GM12878 (cell line): Measurements from ENCODE around the gene EGFR. TPM values are rescaled to one million over a fixed set of nuclear protein-coding genes. Genes with fewer than 3 reads are reported as not detected.

Experiments used
- BCL11A ChIP-seq: IDR thresholded peaks from 2 replicates; pipeline ENCODE4 v1.6.1; 2011; ENCODE audit warnings: low read depth, low read length
- BHLHE40 ChIP-seq, 2 experiments: fragments of 450-650 bp in 1 of 2; IDR thresholded peaks; 2 replicates each; pipeline ENCODE4 v1.6.1; 2011 to 2017; ENCODE audit warnings: low read depth in 2 of 2, borderline replicate concordance in 1 of 2, improper control_type of control experiment in 1 of 2, low read length in 1 of 2, mild to moderate bottlenecking in 1 of 2
- CBFB ChIP-seq: IDR thresholded peaks from 2 replicates; pipeline ENCODE4 v1.6.1; 2016; ENCODE audit warnings: antibody characterized with exemption, low read depth
- CBX5 ChIP-seq: sonication (generic); IDR thresholded peaks from 2 replicates; pipeline ENCODE4 v1.6.1; 2016; ENCODE audit warnings: low read depth, moderate library complexity, mild to moderate bottlenecking, inconsistent platforms
- CHD1 ChIP-seq: IDR thresholded peaks from 2 replicates; pipeline ENCODE4 v1.6.1; 2012; ENCODE audit warnings: low read depth, low read length, improper control_type of control experiment
- DPF2 ChIP-seq: fragments of 450-650 bp; IDR thresholded peaks from 2 replicates; pipeline ENCODE4 v1.6.1; 2017; ENCODE audit warnings: mild to moderate bottlenecking
- ETV6 ChIP-seq, 2 experiments: fragments of 450-650 bp in 1 of 2; IDR thresholded peaks in 1 of 2; conservative IDR thresholded peaks in 1 of 2; 2 replicates each; pipeline ENCODE4 v1.6.1; 2014; ENCODE audit warnings: antibody characterized with exemption in 1 of 2, borderline replicate concordance in 1 of 2, low read depth in 1 of 2, mild to moderate bottlenecking in 1 of 2, moderate library complexity in 1 of 2
- GABPA ChIP-seq: IDR thresholded peaks from 2 replicates; pipeline ENCODE4 v1.6.1; 2014; ENCODE audit warnings: antibody characterized with exemption, low read depth, mild to moderate bottlenecking, inconsistent platforms
- IKZF1 ChIP-seq: fragments of 450-650 bp; conservative IDR thresholded peaks from 2 replicates; pipeline ENCODE4 v1.6.1; 2017; ENCODE audit warnings: antibody characterized with exemption, mild to moderate bottlenecking
- IKZF2 ChIP-seq, 2 experiments: fragments of 450-650 bp; IDR thresholded peaks; 2 replicates each; pipeline ENCODE4 v1.6.1; 2017; ENCODE audit warnings: mild to moderate bottlenecking in 2 of 2, moderate library complexity in 2 of 2
- JUNB ChIP-seq: IDR thresholded peaks from 2 replicates; pipeline ENCODE4 v1.6.1; 2016; ENCODE audit warnings: antibody characterized with exemption, mild to moderate bottlenecking
- LARP7 ChIP-seq: fragments of 450-650 bp; IDR thresholded peaks from 2 replicates; pipeline ENCODE4 v1.6.1; 2017; ENCODE audit warnings: mild to moderate bottlenecking
- NBN ChIP-seq: fragments of 450-650 bp; IDR thresholded peaks from 2 replicates; pipeline ENCODE4 v1.6.1; 2016
- NFIC ChIP-seq: IDR thresholded peaks from 2 replicates; pipeline ENCODE4 v1.6.1; 2012; ENCODE audit warnings: low read depth, mild to moderate bottlenecking, inconsistent platforms, low read length, moderate library complexity
- NR2F1 ChIP-seq: fragments of 450-650 bp; conservative IDR thresholded peaks from 2 replicates; pipeline ENCODE4 v1.6.1; 2017; ENCODE audit warnings: mild to moderate bottlenecking
- PAX5 ChIP-seq: IDR thresholded peaks from 2 replicates; pipeline ENCODE4 v1.6.1; 2011; ENCODE audit warnings: low read depth, low read length, borderline replicate concordance
- PML ChIP-seq: IDR thresholded peaks from 2 replicates; pipeline ENCODE4 v1.6.1; 2012; ENCODE audit warnings: low read length, inconsistent platforms
- POLR2AphosphoS2 ChIP-seq: IDR thresholded peaks from 2 replicates; pipeline ENCODE4 v1.6.1; 2011; ENCODE audit warnings: low read depth, mild to moderate bottlenecking, low read length, improper control_type of control experiment, moderate library complexity
- RELA ChIP-seq: fragments of 450-650 bp; IDR thresholded peaks from 2 replicates; pipeline ENCODE4 v1.8.0; 2014; ENCODE audit warnings: borderline replicate concordance; ENCODE audit not compliant: partially characterized antibody
- TCF12 ChIP-seq: IDR thresholded peaks from 2 replicates; pipeline ENCODE4 v1.6.1; 2011; ENCODE audit warnings: low read depth, mild to moderate bottlenecking, low read length
- ZNF217 ChIP-seq: fragments of 450-650 bp; IDR thresholded peaks from 2 replicates; pipeline ENCODE4 v1.6.1; 2017; ENCODE audit warnings: antibody characterized with exemption, mild to moderate bottlenecking
- ZNF274 ChIP-seq: IDR thresholded peaks from one replicate; pipeline ENCODE4 v1.8.0; 2011; ENCODE audit not compliant: insufficient read length, insufficient read depth
- polyA plus RNA-seq, 11 experiments: library from polyadenylated mRNA; depleted of rRNA in 4 of 11; unstranded in 6 of 11; stranded (reverse) in 5 of 11; fragments of >200 nt; fragmentation: Nextera tagmentation in 4 of 11; fragmentation: Illumina TruSeq in 1 of 11; extraction: Ambion mirVana in 4 of 11; extraction: Trizol in 1 of 11; gene quantifications; 1 replicate in 1 of 11; 2 replicates in 10 of 11; pipeline versions ENCODE4 v1.2.1 to v1.2.3, GENCODE V29; 2011 to 2016; ENCODE audit warnings: inconsistent platforms in 2 of 11, missing spikeins in 2 of 11, low read depth in 1 of 11
- total RNA-seq, 4 experiments: library from RNA; depleted of rRNA in 3 of 4; stranded (reverse); fragments of >200 nt in 3 of 4; fragmentation: Illumina TruSeq in 1 of 4; extraction: Trizol in 1 of 4; gene quantifications; 2 replicates each; pipeline versions ENCODE4 v1.2.1 to v1.2.3, GENCODE V29; 2013 to 2021
- TF ChIP-seq, protein P1 (sequence below): IDR thresholded peaks from 2 replicates; pipeline ENCODE4 v1.6.1; 2012; ENCODE audit warnings: low read length, inconsistent platforms
- TF ChIP-seq, protein P2 (sequence below): fragments of 450-650 bp; IDR thresholded peaks from 2 replicates; pipeline ENCODE4 v1.6.1; 2017; ENCODE audit warnings: borderline replicate concordance
- TF ChIP-seq, protein P3 (sequence below), 3 experiments: IDR thresholded peaks in 2 of 3; conservative IDR thresholded peaks in 1 of 3; 2 replicates each; pipeline ENCODE4 v1.5.1; 2011; ENCODE audit warnings: low read depth in 3 of 3, low read length in 3 of 3, mild to moderate bottlenecking in 3 of 3, control low read depth in 2 of 3, moderate library complexity in 2 of 3, inconsistent platforms in 1 of 3, mixed read lengths in 1 of 3; ENCODE audit not compliant: control insufficient read depth in 2 of 3, insufficient read depth in 1 of 3; ENCODE audit errors: extremely low read depth in 1 of 3
- TF ChIP-seq, protein P4 (sequence below): fragments of 450-650 bp; conservative IDR thresholded peaks from 2 replicates; pipeline ENCODE4 v1.6.1; 2017; ENCODE audit warnings: mild to moderate bottlenecking, moderate library complexity

EGFR gene
- total and polyA plus RNA-seq, 10 of the 15 experiments (the other 5 are each of a cell fraction or from before 2014, with no cell fraction given): 0.01 to 0.31 TPM; not detected in 8

DNA sequence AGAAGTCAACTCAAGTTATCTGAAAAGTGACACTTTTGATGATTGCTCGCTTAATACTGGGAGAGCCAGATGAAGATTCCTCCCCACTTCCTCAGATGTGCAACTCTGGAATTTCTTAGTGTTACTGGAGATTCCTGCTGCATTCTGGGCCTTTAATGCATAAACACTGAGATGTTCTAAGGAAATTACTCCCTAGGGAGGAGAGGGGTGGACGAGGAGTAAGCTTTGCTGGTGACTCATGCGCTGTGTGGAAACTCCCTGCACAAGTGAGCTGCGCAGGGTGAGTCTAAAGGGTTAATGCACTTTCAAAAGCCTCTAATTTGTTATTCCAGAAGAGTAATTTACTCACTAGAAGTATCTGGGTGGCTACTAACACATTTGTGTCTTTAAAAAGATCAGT is 46.3 kb downstream of the EGFR start (continued):
- TF ChIP-seq NFIC (peak; percentile 46), POLR2AphosphoS2 (no peak), GABPA (no peak), BHLHE40 (IDR thresholded peaks at IDR 0.05; ENCODE audit: borderline replicate concordance in 1 of 2, low read depth in 2 of 2, low read length in 1 of 2) (peak in 1 of 2 experiments; percentile 62; a peak in 3 of 4 replicates), RELA (peak; percentile 80), CBX5 (no peak), NBN (no peak), IKZF2 (IDR thresholded peaks at IDR 0.05) (peak; percentile 65), PML (no peak), NR2F1 (0 out of 2 replicates have a peak, but pooled peaks have one; percentile 26), DPF2 (peak; percentile 54; the same call in 1 of the 2 replicates), TCF12 (0 out of 2 replicates have a peak, but pooled peaks have one; percentile 23), BCL11A (no peak; the same call in 1 of the 2 replicates), LARP7 (no peak), PAX5 (0 out of 2 replicates have a peak, but pooled peaks have one; percentile 25), CBFB (no peak), ETV6 (conservative IDR thresholded peaks at IDR 0.05 in 1 of 2, IDR thresholded peaks at IDR 0.05 in 1 of 2; ENCODE audit: borderline replicate concordance in 1 of 2, low read depth in 1 of 2) (no peak), ZNF217 (peak; percentile 45; the same call in 1 of the 2 replicates), IKZF1 (peak; percentile 61), JUNB (peak; percentile 30), ZNF274 (no peak), CHD1 (no peak)
- TF ChIP-seq, protein P1, sequence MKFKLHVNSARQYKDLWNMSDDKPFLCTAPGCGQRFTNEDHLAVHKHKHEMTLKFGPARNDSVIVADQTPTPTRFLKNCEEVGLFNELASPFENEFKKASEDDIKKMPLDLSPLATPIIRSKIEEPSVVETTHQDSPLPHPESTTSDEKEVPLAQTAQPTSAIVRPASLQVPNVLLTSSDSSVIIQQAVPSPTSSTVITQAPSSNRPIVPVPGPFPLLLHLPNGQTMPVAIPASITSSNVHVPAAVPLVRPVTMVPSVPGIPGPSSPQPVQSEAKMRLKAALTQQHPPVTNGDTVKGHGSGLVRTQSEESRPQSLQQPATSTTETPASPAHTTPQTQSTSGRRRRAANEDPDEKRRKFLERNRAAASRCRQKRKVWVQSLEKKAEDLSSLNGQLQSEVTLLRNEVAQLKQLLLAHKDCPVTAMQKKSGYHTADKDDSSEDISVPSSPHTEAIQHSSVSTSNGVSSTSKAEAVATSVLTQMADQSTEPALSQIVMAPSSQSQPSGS: 0 out of 2 replicates have a peak, but pooled peaks have one; percentile 46
- TF ChIP-seq, protein P2, sequence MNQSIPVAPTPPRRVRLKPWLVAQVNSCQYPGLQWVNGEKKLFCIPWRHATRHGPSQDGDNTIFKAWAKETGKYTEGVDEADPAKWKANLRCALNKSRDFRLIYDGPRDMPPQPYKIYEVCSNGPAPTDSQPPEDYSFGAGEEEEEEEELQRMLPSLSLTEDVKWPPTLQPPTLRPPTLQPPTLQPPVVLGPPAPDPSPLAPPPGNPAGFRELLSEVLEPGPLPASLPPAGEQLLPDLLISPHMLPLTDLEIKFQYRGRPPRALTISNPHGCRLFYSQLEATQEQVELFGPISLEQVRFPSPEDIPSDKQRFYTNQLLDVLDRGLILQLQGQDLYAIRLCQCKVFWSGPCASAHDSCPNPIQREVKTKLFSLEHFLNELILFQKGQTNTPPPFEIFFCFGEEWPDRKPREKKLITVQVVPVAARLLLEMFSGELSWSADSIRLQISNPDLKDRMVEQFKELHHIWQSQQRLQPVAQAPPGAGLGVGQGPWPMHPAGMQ: no peak
- TF ChIP-seq, protein P3, sequence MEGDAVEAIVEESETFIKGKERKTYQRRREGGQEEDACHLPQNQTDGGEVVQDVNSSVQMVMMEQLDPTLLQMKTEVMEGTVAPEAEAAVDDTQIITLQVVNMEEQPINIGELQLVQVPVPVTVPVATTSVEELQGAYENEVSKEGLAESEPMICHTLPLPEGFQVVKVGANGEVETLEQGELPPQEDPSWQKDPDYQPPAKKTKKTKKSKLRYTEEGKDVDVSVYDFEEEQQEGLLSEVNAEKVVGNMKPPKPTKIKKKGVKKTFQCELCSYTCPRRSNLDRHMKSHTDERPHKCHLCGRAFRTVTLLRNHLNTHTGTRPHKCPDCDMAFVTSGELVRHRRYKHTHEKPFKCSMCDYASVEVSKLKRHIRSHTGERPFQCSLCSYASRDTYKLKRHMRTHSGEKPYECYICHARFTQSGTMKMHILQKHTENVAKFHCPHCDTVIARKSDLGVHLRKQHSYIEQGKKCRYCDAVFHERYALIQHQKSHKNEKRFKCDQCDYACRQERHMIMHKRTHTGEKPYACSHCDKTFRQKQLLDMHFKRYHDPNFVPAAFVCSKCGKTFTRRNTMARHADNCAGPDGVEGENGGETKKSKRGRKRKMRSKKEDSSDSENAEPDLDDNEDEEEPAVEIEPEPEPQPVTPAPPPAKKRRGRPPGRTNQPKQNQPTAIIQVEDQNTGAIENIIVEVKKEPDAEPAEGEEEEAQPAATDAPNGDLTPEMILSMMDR (IDR thresholded peaks at IDR 0.05 in 2 of 3, conservative IDR thresholded peaks at IDR 0.05 in 1 of 3; ENCODE audit: control insufficient read depth in 2 of 3, extremely low read depth in 1 of 3, insufficient read depth in 1 of 3, low read depth in 3 of 3, low read length in 3 of 3): no peak
- TF ChIP-seq, protein P4, sequence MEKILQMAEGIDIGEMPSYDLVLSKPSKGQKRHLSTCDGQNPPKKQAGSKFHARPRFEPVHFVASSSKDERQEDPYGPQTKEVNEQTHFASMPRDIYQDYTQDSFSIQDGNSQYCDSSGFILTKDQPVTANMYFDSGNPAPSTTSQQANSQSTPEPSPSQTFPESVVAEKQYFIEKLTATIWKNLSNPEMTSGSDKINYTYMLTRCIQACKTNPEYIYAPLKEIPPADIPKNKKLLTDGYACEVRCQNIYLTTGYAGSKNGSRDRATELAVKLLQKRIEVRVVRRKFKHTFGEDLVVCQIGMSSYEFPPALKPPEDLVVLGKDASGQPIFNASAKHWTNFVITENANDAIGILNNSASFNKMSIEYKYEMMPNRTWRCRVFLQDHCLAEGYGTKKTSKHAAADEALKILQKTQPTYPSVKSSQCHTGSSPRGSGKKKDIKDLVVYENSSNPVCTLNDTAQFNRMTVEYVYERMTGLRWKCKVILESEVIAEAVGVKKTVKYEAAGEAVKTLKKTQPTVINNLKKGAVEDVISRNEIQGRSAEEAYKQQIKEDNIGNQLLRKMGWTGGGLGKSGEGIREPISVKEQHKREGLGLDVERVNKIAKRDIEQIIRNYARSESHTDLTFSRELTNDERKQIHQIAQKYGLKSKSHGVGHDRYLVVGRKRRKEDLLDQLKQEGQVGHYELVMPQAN: no peak
